Measurements from ENCODE around the gene MCIDAS.

- no peak for TF ChIP-seq ZNF274 (IDR thresholded peaks at IDR 0.05; ENCODE audit: low read depth, low read length)
- no peak for TF ChIP-seq YY1 (IDR thresholded peaks at IDR 0.05; ENCODE audit: insufficient read depth, insufficient read length)
These were observed 49.7 kb upstream of the MCIDAS start for GRCh38 chr5:55276771-55277170.
